Type B pancreatic cell (in vitro differentiated cells): Measurements from ENCODE around the gene FGF11. TPM values are rescaled to one million over a fixed set of nuclear protein-coding genes. Genes with fewer than 3 reads are reported as not detected.

Experiments
- DNase-seq: peaks from one replicate; pipeline ENCODE4 v3.0.0; 2021; ENCODE audit warnings: mixed read lengths; ENCODE audit not compliant: unreplicated experiment; ENCODE audit errors: extremely low spot score
- H3K27ac Mint-ChIP-seq: 2 replicates; pipeline ENCODE4 v1.8.0; 2021; ENCODE audit warnings: mild to moderate bottlenecking, mixed read lengths
- H3K27me3 Mint-ChIP-seq: 2 replicates; pipeline ENCODE4 v1.8.0; 2021; ENCODE audit warnings: mixed read lengths
- H3K36me3 Mint-ChIP-seq: 2 replicates; pipeline ENCODE4 v1.8.0; 2021; ENCODE audit warnings: mixed read lengths
- H3K4me1 Mint-ChIP-seq: one replicate; pipeline ENCODE4 v1.8.0; 2021; ENCODE audit warnings: mixed read lengths; ENCODE audit not compliant: unreplicated experiment
- H3K4me3 Mint-ChIP-seq: 2 replicates; pipeline ENCODE4 v1.8.0; 2021; ENCODE audit warnings: mild to moderate bottlenecking, mixed read lengths
- H3K9me3 Mint-ChIP-seq: 2 replicates; pipeline ENCODE4 v1.8.0; 2021; ENCODE audit warnings: mixed read lengths
- total RNA-seq: library from RNA; stranded (reverse); gene quantifications from 2 replicates; pipeline ENCODE4 v1.2.1, GENCODE V29; 2021; ENCODE audit warnings: low replicate concordance
- TF ChIP-seq, protein P1 (sequence below): fragments of 200-600 bp; sonication (generic); conservative IDR thresholded peaks from 2 replicates; pipeline ENCODE4 v1.5.0; 2021; ENCODE audit warnings: antibody characterized with exemption, mild to moderate bottlenecking

Gene FGF11
- total RNA-seq, 1 donor from 2014 or later, result 21.8 TPM

DNA sequence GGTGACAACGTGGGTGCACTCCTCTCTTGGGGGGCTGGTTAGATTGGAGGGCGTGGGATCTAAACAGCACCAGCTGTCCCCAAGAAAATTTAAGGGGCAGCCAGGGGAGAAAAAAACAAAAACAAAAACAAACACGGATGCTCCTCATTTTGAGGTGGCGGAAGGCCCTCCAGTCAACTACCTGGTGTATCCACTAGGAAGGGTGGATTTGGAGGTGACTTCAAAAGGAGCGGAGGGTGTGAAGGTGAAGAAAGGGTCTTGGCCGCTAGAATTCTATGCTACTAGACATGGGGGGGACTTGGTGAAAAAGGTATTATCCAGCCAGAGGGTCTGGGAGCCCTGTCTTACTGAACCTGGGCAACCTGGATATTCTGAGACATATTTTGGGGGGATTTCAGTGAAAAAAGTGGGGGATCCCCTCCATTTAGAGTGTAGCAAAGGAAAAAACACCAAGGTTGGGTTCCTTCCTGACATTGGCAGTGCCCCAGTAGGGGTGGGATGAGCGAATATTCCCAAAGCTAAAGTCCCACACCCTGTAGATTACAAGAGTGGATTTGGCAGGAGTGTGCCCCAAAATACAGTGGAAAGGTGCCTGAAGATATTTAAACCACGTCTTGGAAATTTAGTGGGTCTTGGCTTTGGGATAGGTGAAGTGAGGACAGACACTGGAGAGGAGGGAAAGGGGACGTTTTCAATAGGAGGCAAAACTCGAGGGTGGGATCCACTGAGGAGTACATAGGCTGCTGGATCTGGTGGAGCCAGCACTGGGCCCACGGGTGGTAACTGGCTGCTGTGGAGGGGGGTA is 454 bp upstream of the FGF11 start:
- H3K4me1 Mint-ChIP-seq, result peaks cover 30% of the 10 kb centered on the region
- peak overlapping the region; percentile 86 for H3K27ac Mint-ChIP-seq
- no peak for DNase-seq
- TF ChIP-seq, protein P1, sequence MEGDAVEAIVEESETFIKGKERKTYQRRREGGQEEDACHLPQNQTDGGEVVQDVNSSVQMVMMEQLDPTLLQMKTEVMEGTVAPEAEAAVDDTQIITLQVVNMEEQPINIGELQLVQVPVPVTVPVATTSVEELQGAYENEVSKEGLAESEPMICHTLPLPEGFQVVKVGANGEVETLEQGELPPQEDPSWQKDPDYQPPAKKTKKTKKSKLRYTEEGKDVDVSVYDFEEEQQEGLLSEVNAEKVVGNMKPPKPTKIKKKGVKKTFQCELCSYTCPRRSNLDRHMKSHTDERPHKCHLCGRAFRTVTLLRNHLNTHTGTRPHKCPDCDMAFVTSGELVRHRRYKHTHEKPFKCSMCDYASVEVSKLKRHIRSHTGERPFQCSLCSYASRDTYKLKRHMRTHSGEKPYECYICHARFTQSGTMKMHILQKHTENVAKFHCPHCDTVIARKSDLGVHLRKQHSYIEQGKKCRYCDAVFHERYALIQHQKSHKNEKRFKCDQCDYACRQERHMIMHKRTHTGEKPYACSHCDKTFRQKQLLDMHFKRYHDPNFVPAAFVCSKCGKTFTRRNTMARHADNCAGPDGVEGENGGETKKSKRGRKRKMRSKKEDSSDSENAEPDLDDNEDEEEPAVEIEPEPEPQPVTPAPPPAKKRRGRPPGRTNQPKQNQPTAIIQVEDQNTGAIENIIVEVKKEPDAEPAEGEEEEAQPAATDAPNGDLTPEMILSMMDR, result no peak
- peaks cover 60% of the 10 kb centered on the region for H3K27me3 Mint-ChIP-seq
- peak overlapping the region; percentile 92 for H3K4me3 Mint-ChIP-seq
- H3K9me3 Mint-ChIP-seq, result no peaks in the 10 kb centered on the region
- peaks cover 4% of the 10 kb centered on the region for H3K36me3 Mint-ChIP-seq

DNA sequence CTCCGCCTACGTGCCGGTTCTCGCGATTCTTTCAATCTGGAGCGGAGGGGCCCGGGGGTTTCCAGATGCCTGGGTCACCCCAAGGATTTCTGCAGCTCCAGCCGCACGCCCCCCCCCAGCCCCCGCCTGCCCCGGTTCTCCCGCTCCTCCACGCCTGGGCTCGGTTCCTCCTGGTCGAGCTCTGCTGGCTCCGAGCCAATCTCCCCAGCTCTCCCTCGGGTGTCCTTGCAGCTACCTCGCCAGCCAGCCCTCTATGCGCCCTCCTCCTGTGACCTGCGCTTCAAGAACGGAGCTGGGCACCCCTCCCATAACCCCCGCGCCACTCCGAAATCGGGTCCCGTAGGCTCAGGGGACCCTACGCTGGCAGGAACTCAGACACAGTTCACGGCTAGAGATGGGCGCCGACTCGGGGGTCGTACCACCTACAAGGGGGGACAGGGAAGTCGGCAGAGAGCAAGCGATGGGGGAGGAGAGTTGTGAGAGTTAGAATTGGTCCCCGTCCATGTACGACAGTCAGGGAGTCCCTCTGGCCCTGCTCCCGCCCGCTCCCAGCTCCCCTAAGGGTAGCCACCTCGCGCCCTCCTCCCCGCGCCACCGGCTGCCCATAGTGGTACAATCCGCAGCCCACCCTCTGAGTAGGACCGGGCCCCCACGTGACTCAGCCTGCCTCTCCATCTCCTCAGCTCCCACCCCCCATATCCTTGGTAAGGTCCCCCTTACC is 961 bp downstream of the FGF11 start:
- no peak for DNase-seq
- H3K4me3 Mint-ChIP-seq, result peak overlapping the region; percentile 93
- TF ChIP-seq, protein P1, result no peak
- peaks cover 26% of the 10 kb centered on the region for H3K4me1 Mint-ChIP-seq
- peaks cover 63% of the 10 kb centered on the region for H3K27me3 Mint-ChIP-seq
- H3K9me3 Mint-ChIP-seq, result no peaks in the 10 kb centered on the region
- H3K36me3 Mint-ChIP-seq, result peaks cover 4% of the 10 kb centered on the region
- H3K27ac Mint-ChIP-seq, result peak overlapping the region; percentile 86

DNA sequence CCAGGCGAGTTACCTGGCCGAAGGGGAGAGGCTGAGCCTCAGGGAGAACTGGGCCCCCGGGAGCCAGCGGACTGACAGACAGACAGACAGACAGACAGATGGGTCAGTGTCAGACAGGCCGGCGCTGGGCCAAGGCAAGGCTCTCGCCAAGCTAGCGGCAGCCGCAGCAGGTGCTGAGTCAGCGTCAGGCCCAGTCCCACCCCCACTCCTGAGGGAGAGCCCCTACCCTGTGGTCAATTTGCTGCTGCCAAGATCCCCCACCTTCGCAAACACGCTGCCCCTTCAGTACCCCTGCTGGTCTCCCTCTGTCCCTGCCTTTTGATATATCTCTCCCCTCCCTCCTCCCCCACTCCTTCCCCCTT is 1.5 kb downstream of the FGF11 start:
- TF ChIP-seq, protein P1, result peak; percentile 51
- H3K27ac Mint-ChIP-seq, result peak overlapping the region; percentile 86
- no peaks in the 10 kb centered on the region for H3K9me3 Mint-ChIP-seq
- H3K4me3 Mint-ChIP-seq, result peak overlapping the region; percentile 93
- peaks cover 65% of the 10 kb centered on the region for H3K27me3 Mint-ChIP-seq
- peaks cover 29% of the 10 kb centered on the region for H3K4me1 Mint-ChIP-seq
- H3K36me3 Mint-ChIP-seq, result peaks cover 5% of the 10 kb centered on the region
- DNase-seq, result no peak

DNA sequence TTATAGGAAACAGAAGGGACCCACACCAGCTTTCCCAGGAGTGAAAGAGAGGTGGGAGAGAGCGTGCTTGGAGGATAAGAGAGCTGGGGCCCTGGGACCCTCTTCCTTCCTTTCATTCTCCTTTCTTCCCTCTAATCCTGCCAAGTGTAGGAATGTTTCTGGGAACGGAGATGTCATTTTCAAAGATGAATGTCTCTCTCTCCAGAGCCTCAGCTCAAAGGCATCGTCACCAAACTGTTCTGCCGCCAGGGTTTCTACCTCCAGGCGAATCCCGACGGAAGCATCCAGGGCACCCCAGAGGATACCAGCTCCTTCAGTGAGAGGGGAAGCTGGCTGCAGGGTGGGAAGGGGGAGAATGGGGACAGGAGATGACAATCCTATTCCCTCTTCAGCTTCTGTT is 2.0 kb downstream of the FGF11 start:
- peaks cover 7% of the 10 kb centered on the region for H3K36me3 Mint-ChIP-seq
- TF ChIP-seq, protein P1, result no peak
- peak overlapping the region; percentile 93 for H3K4me3 Mint-ChIP-seq
- H3K9me3 Mint-ChIP-seq, result no peaks in the 10 kb centered on the region
- H3K27me3 Mint-ChIP-seq, result peaks cover 65% of the 10 kb centered on the region
- H3K27ac Mint-ChIP-seq, result peak overlapping the region; percentile 86
- no peak for DNase-seq
- H3K4me1 Mint-ChIP-seq, result peaks cover 32% of the 10 kb centered on the region

DNA sequence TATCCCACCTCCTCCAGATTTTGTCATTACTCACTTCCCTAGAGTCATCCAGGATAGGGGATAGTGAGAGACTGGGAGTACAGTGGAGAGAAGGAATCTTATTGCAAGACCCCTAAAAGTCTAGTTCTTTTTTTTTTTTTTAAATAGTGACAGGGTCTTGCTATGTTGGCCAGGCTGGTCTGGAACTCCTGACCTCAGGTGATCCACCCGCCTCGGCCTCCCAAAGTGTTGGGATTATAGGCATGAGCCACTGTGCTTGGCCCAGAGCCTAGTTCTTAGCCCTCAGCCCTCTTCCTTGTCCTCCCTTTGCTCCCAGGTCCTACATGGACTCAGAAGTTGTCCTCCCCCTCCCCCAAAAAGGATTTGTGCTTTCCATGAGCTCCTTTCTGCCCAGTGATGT is 2.8 kb downstream of the FGF11 start:
- H3K4me3 Mint-ChIP-seq, result peak overlapping the region; percentile 93
- H3K27me3 Mint-ChIP-seq, result peaks cover 61% of the 10 kb centered on the region
- peaks cover 7% of the 10 kb centered on the region for H3K36me3 Mint-ChIP-seq
- no peaks in the 10 kb centered on the region for H3K9me3 Mint-ChIP-seq
- no peak overlapping the region for H3K27ac Mint-ChIP-seq
- no peak for DNase-seq
- TF ChIP-seq, protein P1, result no peak
- H3K4me1 Mint-ChIP-seq, result peaks cover 35% of the 10 kb centered on the region
